COR-L47 (cell line): ENCODE data around the gene SUGCT.

Source experiments
- DNase-seq: peaks from one replicate; lab custom pipeline; 2025; lab: John Stamatoyannopoulos, UW

SUGCT gene

GRCh38 chr7:40676221-40676620 lies 541.4 kb downstream of the SUGCT start:
- DNase-seq, result no peak

- no peak for DNase-seq
These were observed 545.9 kb downstream of the SUGCT start for GRCh38 chr7:40680657-40681056.

GRCh38 chr7:40682696-40683095 lies 547.9 kb downstream of the SUGCT start:
- DNase-seq, result no peak

- no peak for DNase-seq
These were observed 559.4 kb downstream of the SUGCT start for GRCh38 chr7:40694026-40694809.

GRCh38 chr7:40694991-40695390 lies 560.2 kb downstream of the SUGCT start:
- no peak for DNase-seq

GRCh38 chr7:40697653-40698052 lies 562.8 kb downstream of the SUGCT start:
- no peak for DNase-seq

GRCh38 chr7:40698214-40698920 lies 563.6 kb downstream of the SUGCT start:
- no peak for DNase-seq

- DNase-seq, result no peak
These were observed 564.1 kb downstream of the SUGCT start for GRCh38 chr7:40698921-40699260.

GRCh38 chr7:40700653-40701421 lies 566.0 kb downstream of the SUGCT start:
- no peak for DNase-seq

- no peak for DNase-seq
These were observed 567.2 kb downstream of the SUGCT start for GRCh38 chr7:40701836-40702551.

GRCh38 chr7:40704172-40704571 lies 569.4 kb downstream of the SUGCT start:
- DNase-seq, result no peak

GRCh38 chr7:40706829-40707228 lies 572.0 kb downstream of the SUGCT start:
- no peak for DNase-seq

GRCh38 chr7:40709062-40709964 lies 574.5 kb downstream of the SUGCT start:
- no peak for DNase-seq

GRCh38 chr7:40711706-40712105 lies 576.9 kb downstream of the SUGCT start:
- no peak for DNase-seq

- DNase-seq, result no peak
These were observed 579.7 kb downstream of the SUGCT start for GRCh38 chr7:40714363-40715052.

GRCh38 chr7:40715053-40715430 lies 580.2 kb downstream of the SUGCT start:
- DNase-seq, result no peak

GRCh38 chr7:40716052-40716451 lies 581.2 kb downstream of the SUGCT start:
- DNase-seq, result no peak

GRCh38 chr7:40717242-40717641 lies 582.4 kb downstream of the SUGCT start:
- DNase-seq, result peak; percentile 5

- no peak for DNase-seq
These were observed 585.6 kb downstream of the SUGCT start for GRCh38 chr7:40720416-40720815.

- no peak for DNase-seq
These were observed 586.6 kb downstream of the SUGCT start for GRCh38 chr7:40721342-40721949.
